ENCODE results near the gene TTYH1.
A peak's percentile ranks its signal among the peaks of the same experiment; 100 is the strongest.

Gene TTYH1

DNA sequence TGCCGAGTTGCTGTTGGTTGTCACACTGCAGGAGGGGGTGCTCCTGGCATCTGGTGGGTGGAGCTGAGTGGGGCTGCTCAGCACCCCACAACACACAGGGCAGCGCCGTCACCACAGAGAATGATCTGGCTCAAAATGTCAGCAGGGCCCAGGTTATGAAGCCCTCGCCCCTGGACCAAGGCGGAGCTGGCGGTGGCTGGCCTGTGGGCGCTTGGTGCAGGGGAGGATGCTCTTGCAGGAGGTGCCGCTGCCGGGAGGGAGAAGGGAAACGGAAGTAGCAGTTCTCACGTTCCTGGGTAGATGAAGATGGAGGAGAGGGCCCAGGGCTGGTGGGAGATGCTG lies 19.6 kb downstream of the TTYH1 start:
- Histone ChIP-seq H3K4me3 (replicated peaks; ENCODE audit: insufficient read depth, low read length) (no peak overlapping the region), H3K27ac (replicated peaks) (no peak overlapping the region), H3K27me3 (ENCODE audit: insufficient read depth, poor library complexity, severe bottlenecking) (peaks cover 13% of the 10 kb centered on the region)
- DNase-seq (ENCODE audit: low read depth in 1 of 2, low spot score in 1 of 2) = peak in 1 of 2 experiments; percentile 23
- TF ChIP-seq, protein P1, sequence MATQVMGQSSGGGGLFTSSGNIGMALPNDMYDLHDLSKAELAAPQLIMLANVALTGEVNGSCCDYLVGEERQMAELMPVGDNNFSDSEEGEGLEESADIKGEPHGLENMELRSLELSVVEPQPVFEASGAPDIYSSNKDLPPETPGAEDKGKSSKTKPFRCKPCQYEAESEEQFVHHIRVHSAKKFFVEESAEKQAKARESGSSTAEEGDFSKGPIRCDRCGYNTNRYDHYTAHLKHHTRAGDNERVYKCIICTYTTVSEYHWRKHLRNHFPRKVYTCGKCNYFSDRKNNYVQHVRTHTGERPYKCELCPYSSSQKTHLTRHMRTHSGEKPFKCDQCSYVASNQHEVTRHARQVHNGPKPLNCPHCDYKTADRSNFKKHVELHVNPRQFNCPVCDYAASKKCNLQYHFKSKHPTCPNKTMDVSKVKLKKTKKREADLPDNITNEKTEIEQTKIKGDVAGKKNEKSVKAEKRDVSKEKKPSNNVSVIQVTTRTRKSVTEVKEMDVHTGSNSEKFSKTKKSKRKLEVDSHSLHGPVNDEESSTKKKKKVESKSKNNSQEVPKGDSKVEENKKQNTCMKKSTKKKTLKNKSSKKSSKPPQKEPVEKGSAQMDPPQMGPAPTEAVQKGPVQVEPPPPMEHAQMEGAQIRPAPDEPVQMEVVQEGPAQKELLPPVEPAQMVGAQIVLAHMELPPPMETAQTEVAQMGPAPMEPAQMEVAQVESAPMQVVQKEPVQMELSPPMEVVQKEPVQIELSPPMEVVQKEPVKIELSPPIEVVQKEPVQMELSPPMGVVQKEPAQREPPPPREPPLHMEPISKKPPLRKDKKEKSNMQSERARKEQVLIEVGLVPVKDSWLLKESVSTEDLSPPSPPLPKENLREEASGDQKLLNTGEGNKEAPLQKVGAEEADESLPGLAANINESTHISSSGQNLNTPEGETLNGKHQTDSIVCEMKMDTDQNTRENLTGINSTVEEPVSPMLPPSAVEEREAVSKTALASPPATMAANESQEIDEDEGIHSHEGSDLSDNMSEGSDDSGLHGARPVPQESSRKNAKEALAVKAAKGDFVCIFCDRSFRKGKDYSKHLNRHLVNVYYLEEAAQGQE (IDR thresholded peaks at IDR 0.05; ENCODE audit: insufficient replicate concordance, low read depth) = no peak
- TF ChIP-seq GABPA (IDR thresholded peaks at IDR 0.05; ENCODE audit: low read depth) (no peak), POLR2AphosphoS5 (IDR thresholded peaks at IDR 0.05; ENCODE audit: low read depth) (no peak), SPI1 (IDR thresholded peaks at IDR 0.05; ENCODE audit: borderline replicate concordance, low read depth) (no peak)
- TF ChIP-seq, protein P2, sequence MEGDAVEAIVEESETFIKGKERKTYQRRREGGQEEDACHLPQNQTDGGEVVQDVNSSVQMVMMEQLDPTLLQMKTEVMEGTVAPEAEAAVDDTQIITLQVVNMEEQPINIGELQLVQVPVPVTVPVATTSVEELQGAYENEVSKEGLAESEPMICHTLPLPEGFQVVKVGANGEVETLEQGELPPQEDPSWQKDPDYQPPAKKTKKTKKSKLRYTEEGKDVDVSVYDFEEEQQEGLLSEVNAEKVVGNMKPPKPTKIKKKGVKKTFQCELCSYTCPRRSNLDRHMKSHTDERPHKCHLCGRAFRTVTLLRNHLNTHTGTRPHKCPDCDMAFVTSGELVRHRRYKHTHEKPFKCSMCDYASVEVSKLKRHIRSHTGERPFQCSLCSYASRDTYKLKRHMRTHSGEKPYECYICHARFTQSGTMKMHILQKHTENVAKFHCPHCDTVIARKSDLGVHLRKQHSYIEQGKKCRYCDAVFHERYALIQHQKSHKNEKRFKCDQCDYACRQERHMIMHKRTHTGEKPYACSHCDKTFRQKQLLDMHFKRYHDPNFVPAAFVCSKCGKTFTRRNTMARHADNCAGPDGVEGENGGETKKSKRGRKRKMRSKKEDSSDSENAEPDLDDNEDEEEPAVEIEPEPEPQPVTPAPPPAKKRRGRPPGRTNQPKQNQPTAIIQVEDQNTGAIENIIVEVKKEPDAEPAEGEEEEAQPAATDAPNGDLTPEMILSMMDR (IDR thresholded peaks at IDR 0.05; ENCODE audit: insufficient read depth, low read length) = no peak

DNA sequence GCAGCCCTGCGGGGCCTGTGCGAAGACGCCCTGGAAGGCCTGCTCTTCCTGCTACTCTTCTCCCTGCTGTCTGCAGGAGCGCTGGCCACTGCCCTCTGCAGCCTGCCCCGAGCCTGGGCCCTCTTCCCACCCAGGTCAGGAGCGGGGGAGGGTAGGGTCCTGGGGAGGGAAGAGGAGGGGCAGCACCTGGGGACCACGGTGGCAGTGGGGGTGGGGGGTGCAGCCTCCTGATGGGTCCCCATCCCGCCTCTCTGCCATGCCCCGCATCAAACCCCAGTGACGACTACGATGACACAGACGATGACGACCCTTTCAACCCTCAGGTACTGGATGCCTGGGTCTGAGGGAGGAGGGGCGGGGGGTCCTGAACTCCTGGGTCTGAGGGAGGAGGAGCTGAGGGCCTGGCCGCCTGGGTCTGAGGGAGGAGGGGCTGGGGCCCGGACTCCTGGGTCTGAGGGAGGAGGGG lies 20.3 kb downstream of the TTYH1 start:
- Histone ChIP-seq H3K27ac (replicated peaks) (no peak overlapping the region), H3K27me3 (ENCODE audit: insufficient read depth, poor library complexity, severe bottlenecking) (peaks cover 13% of the 10 kb centered on the region), H3K4me3 (replicated peaks; ENCODE audit: insufficient read depth, low read length) (no peak overlapping the region)
- no peak for DNase-seq (ENCODE audit: low read depth in 1 of 2, low spot score in 1 of 2)
- TF ChIP-seq POLR2AphosphoS5 (IDR thresholded peaks at IDR 0.05; ENCODE audit: low read depth) (0 out of 2 replicates have a peak, but pooled peaks have one; percentile 2), GABPA (IDR thresholded peaks at IDR 0.05; ENCODE audit: low read depth) (no peak)

DNA sequence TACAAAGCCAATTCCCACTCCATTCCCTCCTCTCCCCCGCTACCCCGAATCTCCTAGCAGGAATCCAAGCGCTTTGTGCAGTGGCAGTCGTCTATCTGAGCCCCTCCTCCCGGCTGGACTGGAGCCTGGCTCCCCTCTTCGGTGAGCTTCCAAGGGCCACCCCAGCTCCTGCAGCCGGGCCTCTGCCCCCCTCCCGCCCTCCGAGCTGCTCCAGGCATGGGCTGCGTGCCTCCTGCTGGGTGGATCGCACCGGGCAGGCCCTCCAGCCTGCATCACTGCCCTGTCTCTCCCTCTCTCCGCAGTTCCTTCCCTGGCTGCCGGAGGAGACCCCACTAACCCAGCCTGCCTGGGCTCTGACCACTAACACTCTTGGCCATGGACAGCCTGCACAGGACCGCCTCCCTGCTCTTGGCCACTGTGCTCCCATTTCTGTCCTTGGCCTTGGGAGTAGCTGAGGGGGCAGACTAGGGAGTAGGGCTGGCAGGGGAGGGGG lies 20.8 kb downstream of the TTYH1 start:
- TF ChIP-seq, protein P2 (IDR thresholded peaks at IDR 0.05; ENCODE audit: insufficient read depth, low read length) = no peak
- no peak; the same call in 1 of the 2 replicates for TF ChIP-seq POLR2AphosphoS5 (IDR thresholded peaks at IDR 0.05; ENCODE audit: low read depth)
- TF ChIP-seq SPI1 (IDR thresholded peaks at IDR 0.05; ENCODE audit: borderline replicate concordance, low read depth) = no peak
- no peak for TF ChIP-seq GABPA (IDR thresholded peaks at IDR 0.05; ENCODE audit: low read depth)
- Histone ChIP-seq H3K4me3 (replicated peaks; ENCODE audit: insufficient read depth, low read length) (no peak overlapping the region), H3K27ac (replicated peaks) (no peak overlapping the region), H3K27me3 (ENCODE audit: insufficient read depth, poor library complexity, severe bottlenecking) (peaks cover 8% of the 10 kb centered on the region)
- DNase-seq (ENCODE audit: low read depth in 1 of 2, low spot score in 1 of 2) = no peak

DNA sequence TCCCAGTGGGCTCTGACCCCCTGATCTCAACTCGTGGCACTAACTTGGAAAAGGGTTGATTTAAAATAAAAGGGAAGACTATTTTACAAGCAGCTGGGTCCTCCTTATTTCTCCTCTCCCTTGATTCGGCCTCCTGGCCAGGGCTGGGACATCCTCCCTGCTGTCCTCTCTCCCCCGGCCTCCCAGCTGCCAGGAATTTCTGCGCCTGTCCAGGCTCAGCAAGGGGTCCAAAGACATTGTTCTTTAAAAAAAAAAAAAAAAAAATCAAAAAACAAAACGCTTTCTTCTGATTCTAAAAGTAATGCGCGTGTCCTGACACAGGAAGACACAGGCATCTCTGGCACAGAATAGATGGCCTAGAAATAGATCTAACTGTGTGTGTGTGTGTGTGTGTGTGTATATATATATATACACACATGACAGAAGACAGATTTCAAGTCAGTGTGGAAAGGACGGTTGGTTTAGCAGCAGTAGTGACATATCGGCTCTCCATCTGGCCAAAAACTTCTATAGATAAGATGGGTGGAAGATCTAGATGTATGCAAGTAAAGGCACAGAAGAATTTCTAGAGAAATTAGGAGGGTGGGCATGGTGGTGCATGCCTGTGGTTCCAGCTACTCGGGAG lies 21.5 kb downstream of the TTYH1 start:
- Histone ChIP-seq H3K27ac (replicated peaks) (no peak overlapping the region), H3K27me3 (ENCODE audit: insufficient read depth, poor library complexity, severe bottlenecking) (peaks cover 4% of the 10 kb centered on the region), H3K4me3 (replicated peaks; ENCODE audit: insufficient read depth, low read length) (no peak overlapping the region)
- TF ChIP-seq, protein P2 (IDR thresholded peaks at IDR 0.05; ENCODE audit: insufficient read depth, low read length) = no peak
- no peak for TF ChIP-seq SPI1 (IDR thresholded peaks at IDR 0.05; ENCODE audit: borderline replicate concordance, low read depth)
- TF ChIP-seq, protein P1 (IDR thresholded peaks at IDR 0.05; ENCODE audit: insufficient replicate concordance, low read depth) = no peak
- no peak for TF ChIP-seq POLR2AphosphoS5 (IDR thresholded peaks at IDR 0.05; ENCODE audit: low read depth)
- DNase-seq (ENCODE audit: low read depth in 1 of 2, low spot score in 1 of 2) = no peak
